Mononuclear cell (primary cell): ENCODE data around the gene ARSB. TPM values are rescaled to one million over a fixed set of nuclear protein-coding genes. Genes with fewer than 3 reads are reported as not detected.
"Not testable (repeated sequence)": the region's sequence is repeated elsewhere in the genome, so short reads cannot be mapped to it uniquely, and the experiment has no call there.

Experiments
- H3K27me3 ChIP-seq: 2 replicates; pipeline ENCODE4 v1.6.0; 2011; ENCODE audit warnings: low read length, control low read depth; ENCODE audit not compliant: insufficient read depth
- H3K4me1 ChIP-seq: 2 replicates; pipeline ENCODE4 v1.5.1; 2011; ENCODE audit warnings: mild to moderate bottlenecking, low read length, control low read depth; ENCODE audit not compliant: insufficient read depth
- H3K4me3 ChIP-seq: 2 replicates; pipeline ENCODE4 v1.5.1; 2011; ENCODE audit warnings: mild to moderate bottlenecking, low read length, moderate library complexity
- H3K9me3 ChIP-seq: 2 replicates; pipeline ENCODE4 v1.5.1; 2011; ENCODE audit warnings: low read depth, mild to moderate bottlenecking, control low read depth, low read length
- total RNA-seq: library from RNA; depleted of rRNA; stranded (reverse); fragments of >200 nt; gene quantifications from one replicate; pipeline ENCODE4 v1.2.3, GENCODE V29; 2012

ARSB gene
- total RNA-seq, 1 donor: 16.2 TPM

GRCh38 chr5:78927657-78928282 lies 57.3 kb downstream of the ARSB start:
- H3K27me3 ChIP-seq: no peaks in the 10 kb centered on the region
- H3K4me3 ChIP-seq: no peak overlapping the region
- H3K4me1 ChIP-seq: no peaks in the 10 kb centered on the region
- H3K9me3 ChIP-seq: no peaks in the 10 kb centered on the region

- H3K27me3 ChIP-seq: no peaks in the 10 kb centered on the region
- H3K4me3 ChIP-seq: no peak overlapping the region
- H3K4me1 ChIP-seq: no peaks in the 10 kb centered on the region
These were observed 58.9 kb downstream of the ARSB start for GRCh38 chr5:78926252-78926651.

GRCh38 chr5:78925129-78925876 lies 59.8 kb downstream of the ARSB start:
- no peaks in the 10 kb centered on the region for H3K27me3 ChIP-seq

More at GRCh38 chr5:78926252-78926651, 58.9 kb downstream of the ARSB start:
- no peaks in the 10 kb centered on the region for H3K9me3 ChIP-seq

GRCh38 chr5:78923622-78923970 lies 61.5 kb downstream of the ARSB start:
- no peak overlapping the region for H3K4me3 ChIP-seq
- no peaks in the 10 kb centered on the region for H3K4me1 ChIP-seq
- H3K27me3 ChIP-seq: no peaks in the 10 kb centered on the region
- no peaks in the 10 kb centered on the region for H3K9me3 ChIP-seq

More at GRCh38 chr5:78925129-78925876, 59.8 kb downstream of the ARSB start:
- Histone ChIP-seq H3K4me1 (no peaks in the 10 kb centered on the region), H3K9me3 (no peaks in the 10 kb centered on the region), H3K4me3 (no peak overlapping the region)

- H3K4me1 ChIP-seq: no peaks in the 10 kb centered on the region
- no peaks in the 10 kb centered on the region for H3K27me3 ChIP-seq
- no peaks in the 10 kb centered on the region for H3K9me3 ChIP-seq
- no peak overlapping the region for H3K4me3 ChIP-seq
These were observed 62.1 kb downstream of the ARSB start for GRCh38 chr5:78922879-78923621.

GRCh38 chr5:78920604-78921003 lies 64.5 kb downstream of the ARSB start:
- Histone ChIP-seq H3K9me3 (no peaks in the 10 kb centered on the region), H3K4me3 (no peak overlapping the region), H3K27me3 (no peaks in the 10 kb centered on the region), H3K4me1 (no peaks in the 10 kb centered on the region)

GRCh38 chr5:78919796-78920195 lies 65.3 kb downstream of the ARSB start:
- no peaks in the 10 kb centered on the region for H3K4me1 ChIP-seq
- no peaks in the 10 kb centered on the region for H3K27me3 ChIP-seq
- no peak overlapping the region for H3K4me3 ChIP-seq
- H3K9me3 ChIP-seq: no peaks in the 10 kb centered on the region

GRCh38 chr5:78916044-78916443 lies 69.1 kb downstream of the ARSB start:
- no peaks in the 10 kb centered on the region for H3K9me3 ChIP-seq
- no peak overlapping the region for H3K4me3 ChIP-seq
- H3K27me3 ChIP-seq: no peaks in the 10 kb centered on the region
- no peaks in the 10 kb centered on the region for H3K4me1 ChIP-seq

- Histone ChIP-seq H3K4me1 (no peaks in the 10 kb centered on the region), H3K9me3 (no peaks in the 10 kb centered on the region), H3K27me3 (no peaks in the 10 kb centered on the region), H3K4me3 (no peak overlapping the region)
These were observed 69.9 kb downstream of the ARSB start for GRCh38 chr5:78915170-78915569.

- Histone ChIP-seq H3K4me1 (peaks cover 11% of the 10 kb centered on the region), H3K27me3 (no peaks in the 10 kb centered on the region), H3K9me3 (no peaks in the 10 kb centered on the region), H3K4me3 (no peak overlapping the region)
These were observed 72.3 kb downstream of the ARSB start for GRCh38 chr5:78912811-78913210.

- no peaks in the 10 kb centered on the region for H3K9me3 ChIP-seq
- peaks cover 17% of the 10 kb centered on the region for H3K4me1 ChIP-seq
- no peak overlapping the region for H3K4me3 ChIP-seq
- no peaks in the 10 kb centered on the region for H3K27me3 ChIP-seq
These were observed 72.9 kb downstream of the ARSB start for GRCh38 chr5:78912085-78912771.

- H3K27me3 ChIP-seq, H3K4me3 ChIP-seq, H3K9me3 ChIP-seq: not testable (repeated sequence)
- peaks cover 37% of the 10 kb centered on the region for H3K4me1 ChIP-seq
These were observed 75.7 kb downstream of the ARSB start for GRCh38 chr5:78909224-78909983.

GRCh38 chr5:78908173-78909061 lies 76.7 kb downstream of the ARSB start:
- Histone ChIP-seq H3K4me3 (no peak overlapping the region), H3K27me3 (no peaks in the 10 kb centered on the region), H3K4me1 (peaks cover 37% of the 10 kb centered on the region), H3K9me3 (no peaks in the 10 kb centered on the region)
